Activated CD8-positive, alpha-beta memory T cell treated with anti-CD3 and anti-CD28 coated beads for 24 hours (primary cell): ENCODE measurements around the gene MISP.

Experiments
- DNase-seq: peaks from one replicate; pipeline ENCODE4 v3.0.0-alpha.2; 2020

The MISP gene

GRCh38 chr19:811506-812048 lies 60.7 kb downstream of the MISP start:
- DNase-seq, result no peak

GRCh38 chr19:812049-812746 lies 61.3 kb downstream of the MISP start:
- no peak for DNase-seq

- DNase-seq, result no peak
These were observed 61.9 kb downstream of the MISP start for GRCh38 chr19:812747-813218.

GRCh38 chr19:813219-814151 lies 62.6 kb downstream of the MISP start:
- DNase-seq, result no peak
